Panc1 (cell line): ENCODE data around the gene HIGD1A. TPM values are rescaled to one million over a fixed set of nuclear protein-coding genes. Genes with fewer than 3 reads are reported as not detected.

Experiments
- ATAC-seq: fragments of 200-7000 bp; cut with Tn5 transposase; 2 replicates; pipeline ENCODE4 v1.9.1; 2020; ENCODE audit warnings: mild to moderate bottlenecking, moderate library complexity
- BruUV-seq: library from RNA; stranded (reverse); fragments of 400-500 nt; replicated peaks from 2 replicates; lab custom pipeline; 2021; lab: Mats Ljungman, UMichigan
- CTCF ChIA-PET: fragments of 300-600 bp; sonication (Branson Sonifier 250); formaldehyde crosslinking; loops from one replicate; lab custom pipeline; 2022; ENCODE audit warnings: antibody characterized with exemption; lab: Charles Lee
- POLR2A ChIA-PET: fragments of 300-600 bp; sonication (Branson Sonifier 250); formaldehyde crosslinking; loops from one replicate; lab custom pipeline; 2022; ENCODE audit warnings: antibody characterized with exemption; lab: Charles Lee
- DNase-seq: peaks from one replicate; pipeline ENCODE4 v3.0.0-alpha.2; 2010; ENCODE audit warnings: low read depth, low spot score
- H3K27ac ChIP-seq: 2 replicates; pipeline ENCODE4 v1.5.1; 2011; ENCODE audit warnings: mild to moderate bottlenecking, low read length, inconsistent platforms
- H3K27me3 ChIP-seq: fragments of 200-500 bp; sonication (Bioruptor generic); 2 replicates; pipeline ENCODE4 v1.6.0; 2014; ENCODE audit warnings: low read length, inconsistent platforms; ENCODE audit not compliant: control insufficient read depth, insufficient read depth
- H3K36me3 ChIP-seq: fragments of 200-500 bp; sonication (Bioruptor generic); 2 replicates; pipeline ENCODE4 v1.5.1; 2014; ENCODE audit warnings: inconsistent platforms, mild to moderate bottlenecking, low read length, moderate library complexity; ENCODE audit not compliant: control insufficient read depth, insufficient read depth
- H3K4me1 ChIP-seq: 2 replicates; pipeline ENCODE4 v1.5.1; 2011; ENCODE audit warnings: inconsistent platforms, mild to moderate bottlenecking, low read length, moderate library complexity; ENCODE audit not compliant: control insufficient read depth, insufficient read depth
- H3K4me3 ChIP-seq, 2 experiments: 2 replicates each; pipeline ENCODE4 v1.5.1; 2011 to 2012; ENCODE audit warnings: low read depth in 2 of 2, low read length in 2 of 2, mild to moderate bottlenecking in 2 of 2, inconsistent platforms in 1 of 2, moderate library complexity in 1 of 2
- H3K9me3 ChIP-seq: fragments of 200-500 bp; sonication (Bioruptor generic); 2 replicates; pipeline ENCODE4 v1.5.1; 2014; ENCODE audit warnings: low read depth, mild to moderate bottlenecking, inconsistent platforms, low read length, moderate library complexity; ENCODE audit not compliant: control insufficient read depth, insufficient read depth
- CTCF ChIP-seq: fragments of 450-650 bp; IDR thresholded peaks from 2 replicates; pipeline ENCODE4 v1.5.1; 2017; ENCODE audit warnings: mild to moderate bottlenecking
- POLR2AphosphoS5 ChIP-seq: IDR thresholded peaks from 2 replicates; pipeline ENCODE4 v1.6.1; 2012; ENCODE audit warnings: mild to moderate bottlenecking, low read depth, low read length, moderate library complexity
- REST ChIP-seq, 2 experiments: IDR thresholded peaks; 2 replicates each; pipeline ENCODE4 v1.6.1; 2011 to 2012; ENCODE audit warnings: low read depth in 2 of 2, control low read depth in 1 of 2, low read length in 1 of 2, mild to moderate bottlenecking in 1 of 2, moderate library complexity in 1 of 2; ENCODE audit not compliant: insufficient read depth in 1 of 2
- SIN3A ChIP-seq: IDR thresholded peaks from 2 replicates; pipeline ENCODE4 v1.6.1; 2012; ENCODE audit warnings: low read depth, mild to moderate bottlenecking, low read length, moderate library complexity, borderline replicate concordance; ENCODE audit not compliant: insufficient read depth
- TCF7L2 ChIP-seq: IDR thresholded peaks from 2 replicates; pipeline ENCODE4 v1.6.1; 2011; ENCODE audit warnings: mild to moderate bottlenecking, low read depth, low read length, inconsistent platforms
- in situ Hi-C: cut with HindIII; loops from 2 replicates; pipeline ENCODE4 v1.10.0; 2016; ENCODE audit warnings: low sequenced_read_pairs, low pct_unique_long_range_greater_than_20kb
- intact Hi-C: fragments of 100-400 bp; cut with micrococcal nuclease; formaldehyde crosslinking; loops from one replicate; pipeline ENCODE4 v1.10.0; 2022; ENCODE audit not compliant: unreplicated experiment
- total RNA-seq: library from RNA; stranded (reverse); gene quantifications from one replicate; pipeline ENCODE4 v1.2.1, GENCODE V29; 2021; ENCODE audit not compliant: unreplicated experiment

Gene HIGD1A
- total RNA-seq, 1 experiment from 2014 or later, result 74.6 TPM

GRCh38 chr3:42772670-42773408 is 31.5 kb downstream of the HIGD1A start, which contains the start of gene CCDC13:
TSS of gene CCDC13 (minus strand) at chr3:42773253. CDS start at chr3:42758345, 14,908 bp downstream.
- ATAC-seq (peak; percentile 99), DNase-seq (no peak)
- CTCF ChIA-PET, result no interaction called here
- Histone ChIP-seq H3K4me3 (peak within 1 kb of the TSS; percentile 51 to 68), H3K36me3 (no peaks in the 10 kb centered on the region), H3K27ac (peak within 1 kb of the TSS; percentile 77), H3K9me3 (no peaks in the 10 kb centered on the region), H3K4me1 (no peaks in the 10 kb centered on the region), H3K27me3 (no peaks in the 10 kb centered on the region)
- POLR2A ChIA-PET, result no interaction called here
- intact Hi-C loops (no loop called here), in situ Hi-C loops (no loop called here)
- no peak for TF ChIP-seq CTCF
- peak; percentile 67; the same call in 1 of the 2 replicates for TF ChIP-seq SIN3A
- BruUV-seq, result no TSS peak

GRCh38 chr3:42771271-42771670 is 33.0 kb downstream of the HIGD1A start:
- no peak overlapping the region for H3K4me3 ChIP-seq
- ChIA-PET CTCF (interaction anchor here (0.6 kb wide), 1 partner anchor 59 kb away, joined by 5 read pairs; no protein-coding TSS in a partner anchor), POLR2A (interaction anchor here (0.7 kb wide), 1 partner anchor 41 kb away, joined by 5 read pairs; no protein-coding TSS in a partner anchor)
- no TSS peak for BruUV-seq
- no peak for TF ChIP-seq CTCF
- no peak for TF ChIP-seq TCF7L2
- TF ChIP-seq SIN3A, result no peak
- TF ChIP-seq REST (IDR thresholded peaks at IDR 0.05; ENCODE audit: insufficient read depth in 1 of 2, low read depth in 2 of 2, low read length in 1 of 2), result no peak
- TF ChIP-seq POLR2AphosphoS5, result no peak
- no peak overlapping the region for H3K27ac ChIP-seq
- in situ Hi-C loops, result no loop called here
- DNase-seq (no peak), ATAC-seq (no peak)
- H3K9me3 ChIP-seq, result no peaks in the 10 kb centered on the region
- intact Hi-C loops, result no loop called here
- no peaks in the 10 kb centered on the region for H3K27me3 ChIP-seq
- no peaks in the 10 kb centered on the region for H3K4me1 ChIP-seq
- no peaks in the 10 kb centered on the region for H3K36me3 ChIP-seq
